Hematopoietic multipotent progenitor cell treated with erythropoietin and hydrocortisone succinate and interleukin-3 and kit ligand, for 4 days (in vitro differentiated cells): Measurements from ENCODE around the gene METRN.
A peak's percentile ranks its signal among the peaks of the same experiment; 100 is the strongest.

ENCODE experiments used
- DNase-seq: peaks from one replicate; pipeline ENCODE4 v3.0.0-alpha.2; 2015

The METRN gene

DNA sequence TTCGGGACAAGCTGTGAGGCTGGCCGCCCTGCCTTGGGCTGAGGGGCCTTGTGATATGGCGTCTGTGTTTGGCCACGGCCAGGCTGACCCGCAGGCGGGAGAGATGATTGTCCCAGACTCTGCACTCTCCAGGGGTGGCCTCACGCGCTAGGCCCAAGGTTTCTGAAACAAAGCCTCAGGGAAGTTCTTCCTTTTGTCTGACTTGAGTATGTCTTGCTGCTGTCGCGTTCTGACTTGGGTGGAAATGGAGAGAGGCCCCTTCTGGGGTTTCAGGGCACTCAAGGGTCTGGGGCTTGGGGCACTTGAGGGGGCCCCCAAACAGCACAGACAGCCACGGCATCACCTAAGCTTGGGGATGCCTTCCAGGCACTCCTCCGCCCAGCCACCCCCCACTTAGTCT, 3.8 kb upstream of the METRN start:
- DNase-seq: no peak

DNA sequence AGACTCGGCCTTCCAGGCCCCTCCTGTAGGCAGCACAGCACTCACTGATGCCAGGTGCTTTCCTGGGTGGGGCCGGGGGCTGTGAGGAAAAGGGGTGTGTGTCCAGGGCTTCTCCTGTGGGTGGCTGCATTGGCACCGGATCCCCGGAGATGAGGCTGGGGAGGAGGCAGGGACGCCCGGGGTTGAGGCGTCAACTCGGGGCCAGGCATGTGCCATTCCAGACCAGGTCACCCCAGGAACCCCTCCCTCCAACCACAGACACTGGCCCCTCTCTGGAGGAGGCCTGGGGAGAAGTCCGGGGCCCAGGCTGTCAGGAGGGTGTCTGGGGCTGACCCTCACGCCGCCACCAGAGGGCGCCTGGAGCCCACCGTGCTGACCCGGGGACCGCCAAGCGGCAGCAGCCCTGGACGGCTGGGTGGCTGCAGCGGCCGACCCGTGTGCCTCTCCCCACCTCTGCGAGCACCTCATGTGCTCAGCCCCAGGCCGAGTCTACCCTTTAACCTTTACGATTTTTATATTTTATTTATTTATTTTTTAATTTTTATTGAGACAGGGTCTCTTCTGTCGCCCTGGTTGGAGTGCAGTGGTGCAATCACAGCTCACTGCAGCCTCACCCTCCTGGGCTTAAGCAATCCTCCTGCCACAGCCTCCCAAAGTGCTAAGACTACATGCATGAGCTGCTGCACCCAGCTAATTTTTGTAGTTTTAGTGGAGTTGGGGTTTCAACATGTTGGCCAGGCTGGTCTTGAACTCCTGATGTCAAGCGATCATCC, 3.2 kb upstream of the METRN start:
- peak; percentile 86 for DNase-seq

DNA sequence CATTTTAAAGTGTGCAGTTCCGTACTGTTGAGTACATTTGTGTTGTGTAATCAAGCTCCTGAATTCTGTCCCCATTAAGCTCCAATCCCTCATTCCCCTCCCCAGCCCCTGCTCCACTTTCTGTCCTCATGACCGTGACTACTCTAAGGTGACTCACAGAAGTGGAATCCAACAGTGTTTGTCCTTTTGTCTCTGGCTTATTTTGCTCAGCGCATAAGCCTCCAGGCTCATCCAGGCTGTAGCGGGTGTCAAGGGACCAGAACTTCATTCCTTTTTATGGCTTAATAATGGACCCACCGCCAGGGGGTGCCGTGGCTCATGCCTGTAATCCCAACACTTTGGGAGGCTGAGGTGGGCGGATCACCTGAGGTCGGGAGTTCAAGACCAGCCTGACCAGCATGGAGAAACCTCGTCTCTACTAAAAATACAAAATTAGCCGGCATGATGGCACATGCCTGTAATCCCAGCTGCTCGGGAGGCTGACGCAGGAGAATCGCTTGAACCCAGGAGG, 2.1 kb upstream of the METRN start:
- DNase-seq: peak; percentile 69

- DNase-seq: no peak
Measured at GRCh38 chr16:714079-714478, 839 bp upstream of the METRN start.

DNA sequence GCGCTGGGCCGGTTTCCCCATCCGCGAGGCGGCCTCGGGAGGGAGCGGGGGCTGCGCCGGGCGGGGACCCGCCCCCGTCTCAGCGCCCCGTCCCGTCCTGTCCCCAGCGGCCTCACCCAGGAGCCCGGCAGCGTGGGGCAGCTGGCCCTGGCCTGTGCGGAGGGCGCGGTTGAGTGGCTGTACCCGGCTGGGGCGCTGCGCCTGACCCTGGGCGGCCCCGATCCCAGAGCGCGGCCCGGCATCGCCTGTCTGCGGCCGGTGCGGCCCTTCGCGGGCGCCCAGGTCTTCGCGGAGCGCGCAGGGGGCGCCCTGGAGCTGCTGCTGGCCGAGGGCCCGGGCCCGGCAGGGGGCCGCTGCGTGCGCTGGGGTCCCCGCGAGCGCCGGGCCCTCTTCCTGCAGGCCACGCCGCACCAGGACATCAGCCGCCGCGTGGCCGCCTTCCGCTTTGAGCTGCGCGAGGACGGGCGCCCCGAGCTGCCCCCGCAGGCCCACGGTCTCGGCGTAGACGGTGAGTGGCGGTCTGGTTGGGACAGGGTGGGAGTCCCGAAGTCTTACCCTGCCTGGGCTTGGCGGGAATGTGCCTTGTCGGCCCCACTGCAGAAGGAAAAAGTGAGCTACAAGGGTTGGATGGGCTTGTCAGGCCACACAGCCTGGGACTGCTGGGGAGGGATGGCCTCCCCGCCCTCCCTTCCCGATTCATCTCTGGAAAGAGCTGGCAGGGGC, 720 bp downstream of the METRN start:
- peak; percentile 52 for DNase-seq

GRCh38 chr16:716200-716568, 1.3 kb downstream of the METRN start:
- DNase-seq: no peak

DNA sequence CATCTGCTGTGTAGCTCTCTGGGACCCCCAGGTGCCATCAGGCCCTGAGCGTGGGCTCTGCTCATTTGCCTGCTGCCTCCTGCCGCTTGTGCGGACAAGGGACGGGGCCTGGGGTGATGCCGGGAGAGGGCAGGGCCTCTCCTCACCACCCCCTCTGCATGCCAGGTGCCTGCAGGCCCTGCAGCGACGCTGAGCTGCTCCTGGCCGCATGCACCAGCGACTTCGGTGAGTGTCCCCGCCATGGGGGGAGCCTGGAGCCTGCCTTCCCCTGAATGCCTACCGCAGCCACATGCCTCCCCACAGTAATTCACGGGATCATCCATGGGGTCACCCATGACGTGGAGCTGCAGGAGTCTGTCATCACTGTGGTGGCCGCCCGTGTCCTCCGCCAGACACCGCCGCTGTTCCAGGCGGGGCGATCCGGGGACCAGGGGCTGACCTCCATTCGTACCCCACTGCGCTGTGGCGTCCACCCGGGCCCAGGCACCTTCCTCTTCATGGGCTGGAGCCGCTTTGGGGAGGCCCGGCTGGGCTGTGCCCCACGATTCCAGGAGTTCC, 1.9 kb downstream of the METRN start:
- DNase-seq: no peak

DNA sequence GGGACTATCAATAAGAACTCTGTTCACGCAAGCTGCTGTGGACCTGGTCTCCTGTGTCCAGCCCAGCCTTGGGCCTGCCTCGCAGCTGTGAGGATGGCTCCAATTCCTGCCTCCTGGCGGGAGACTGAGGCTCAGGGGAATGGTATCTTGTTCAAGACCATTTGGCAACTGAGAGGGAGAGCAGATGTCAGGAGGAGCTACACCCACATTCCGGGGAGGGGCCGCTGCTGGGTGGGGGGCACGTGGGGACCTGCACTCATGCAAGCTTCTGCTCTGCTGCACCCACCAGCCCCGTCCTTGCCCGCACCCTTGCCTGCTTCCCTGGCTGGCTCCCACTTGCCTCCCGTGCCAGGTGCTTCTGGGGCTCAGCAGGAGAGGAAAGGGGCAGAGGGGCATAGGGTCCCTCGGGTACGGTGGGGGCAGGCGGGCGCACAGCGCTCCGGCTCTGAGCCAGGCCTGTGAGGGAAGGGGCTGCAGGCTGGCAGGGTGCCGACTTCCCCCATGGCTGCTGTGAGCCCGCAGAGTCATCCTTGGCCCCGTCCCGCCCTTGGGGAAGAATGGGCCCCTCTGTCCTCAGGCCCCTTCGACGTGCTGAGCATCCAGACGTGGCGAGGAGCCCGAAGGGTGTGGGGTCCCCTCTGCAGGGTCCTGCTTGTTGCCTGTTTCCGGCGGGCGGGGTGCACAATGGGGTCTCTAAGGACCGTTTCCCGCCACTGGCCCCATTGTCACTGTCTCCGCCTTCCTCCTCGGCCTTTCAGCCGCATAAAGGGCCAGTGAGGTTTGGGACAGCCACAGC, 2.7 kb downstream of the METRN start:
- DNase-seq: no peak

- no peak for DNase-seq
Measured at GRCh38 chr16:718389-718788, 3.5 kb downstream of the METRN start.

DNA sequence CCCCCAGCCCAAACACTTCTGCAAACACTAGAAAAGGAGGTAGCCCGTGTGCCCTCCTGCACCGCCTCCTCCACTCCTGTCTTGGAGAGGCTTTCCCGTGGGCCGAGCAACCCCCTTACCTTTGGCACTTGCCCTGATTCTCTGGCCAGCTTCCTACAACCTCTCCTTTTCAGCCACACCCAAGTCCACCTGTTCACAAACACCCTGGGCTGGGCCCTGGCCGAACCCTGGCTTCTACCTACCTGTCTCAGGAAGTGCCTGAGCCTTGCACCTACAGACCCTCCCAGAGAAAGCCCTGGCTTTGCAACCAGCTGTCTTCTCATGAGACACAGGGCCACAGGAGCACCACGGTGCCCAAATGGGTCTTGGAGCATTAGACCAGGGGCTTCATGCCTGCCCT, 4.0 kb downstream of the METRN start:
- DNase-seq: no peak

- DNase-seq: peak; percentile 55
Measured at GRCh38 chr16:719815-720446, 5.0 kb downstream of the METRN start.

- peak; percentile 84 for DNase-seq
Measured at GRCh38 chr16:720447-720989, 5.6 kb downstream of the METRN start.

- peak; percentile 95 for DNase-seq
Measured at GRCh38 chr16:720990-721764, 6.3 kb downstream of the METRN start, which contains the start of gene ANTKMT. Gene ANTKMT, plus strand, starts transcription at chr16:721146. Its CDS starts 129 bp downstream, at chr16:721275.

DNA sequence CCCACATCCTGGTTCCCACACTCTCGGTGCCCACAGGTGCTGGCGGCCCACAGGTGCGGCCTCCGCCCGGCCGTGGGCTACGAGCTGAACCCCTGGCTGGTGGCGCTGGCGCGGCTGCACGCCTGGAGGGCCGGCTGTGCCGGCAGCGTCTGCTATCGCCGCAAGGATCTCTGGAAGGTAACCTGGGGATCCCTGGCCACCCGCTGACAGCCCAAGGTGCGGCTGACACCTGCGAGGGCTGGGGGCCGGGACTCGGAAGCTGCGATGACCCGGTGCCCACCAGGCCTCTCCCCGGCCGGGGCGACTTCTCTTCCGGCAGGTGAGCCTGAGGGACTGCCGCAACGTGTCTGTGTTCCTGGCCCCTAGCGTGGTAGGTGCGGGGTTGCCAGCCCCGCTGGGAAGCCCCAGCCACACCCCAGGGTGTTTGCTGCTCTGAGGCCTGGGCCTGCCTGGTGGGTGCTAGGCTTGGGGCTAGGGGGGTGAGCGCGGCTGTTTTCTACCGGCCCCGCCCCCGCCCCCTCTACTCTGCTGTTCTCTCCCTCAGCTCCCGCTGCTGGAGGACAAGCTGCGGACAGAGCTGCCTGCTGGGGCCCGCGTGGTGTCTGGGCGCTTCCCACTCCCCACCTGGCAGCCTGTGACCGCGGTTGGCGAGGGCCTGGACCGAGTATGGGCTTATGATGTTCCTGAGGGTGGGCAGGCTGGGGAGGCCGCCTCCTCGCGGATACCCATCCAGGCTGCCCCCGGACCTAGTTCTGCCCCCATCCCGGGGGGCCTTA, 7.0 kb downstream of the METRN start:
- DNase-seq: no peak

DNA sequence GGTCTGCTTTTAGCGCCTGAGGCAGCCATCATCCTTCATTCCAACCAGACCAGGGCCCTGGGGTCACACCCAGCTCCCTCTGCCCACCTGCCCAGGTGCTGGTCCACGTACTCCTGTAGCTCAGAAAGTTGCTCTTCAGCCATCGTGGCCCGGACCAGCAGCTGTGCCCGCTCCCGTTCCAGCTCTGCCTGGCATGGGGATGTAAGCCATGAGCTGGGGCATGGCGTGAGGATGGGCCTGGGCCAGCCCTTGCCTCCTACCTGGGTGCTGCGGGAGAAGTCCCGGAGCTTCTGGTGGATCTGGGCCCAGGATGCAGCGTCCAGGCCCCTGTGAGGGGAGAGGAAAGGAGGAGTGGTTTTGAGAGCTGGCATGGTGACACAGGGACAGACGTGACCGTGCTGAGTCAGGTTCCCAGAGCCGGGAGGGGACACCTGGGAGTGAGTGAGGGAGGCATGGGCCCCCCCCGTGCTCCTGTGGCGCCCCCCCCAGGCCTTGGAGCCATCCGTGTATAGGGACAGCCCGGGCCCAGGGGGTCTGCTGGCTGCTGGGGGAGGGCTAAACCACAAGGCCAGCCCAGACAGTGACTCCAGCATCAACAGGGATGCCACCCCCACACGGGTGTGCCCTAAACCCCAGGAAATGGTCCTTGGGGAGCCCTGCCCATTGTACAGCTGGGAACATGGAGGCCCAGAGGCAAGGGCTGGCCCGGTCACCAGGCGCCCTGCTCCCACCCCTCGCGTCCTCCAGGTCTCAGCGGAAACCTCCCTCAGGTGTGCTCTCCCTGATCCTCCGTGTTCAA, 8.1 kb downstream of the METRN start:
- DNase-seq: no peak

- DNase-seq: no peak
Measured at GRCh38 chr16:723695-724094, 8.8 kb downstream of the METRN start.

DNA sequence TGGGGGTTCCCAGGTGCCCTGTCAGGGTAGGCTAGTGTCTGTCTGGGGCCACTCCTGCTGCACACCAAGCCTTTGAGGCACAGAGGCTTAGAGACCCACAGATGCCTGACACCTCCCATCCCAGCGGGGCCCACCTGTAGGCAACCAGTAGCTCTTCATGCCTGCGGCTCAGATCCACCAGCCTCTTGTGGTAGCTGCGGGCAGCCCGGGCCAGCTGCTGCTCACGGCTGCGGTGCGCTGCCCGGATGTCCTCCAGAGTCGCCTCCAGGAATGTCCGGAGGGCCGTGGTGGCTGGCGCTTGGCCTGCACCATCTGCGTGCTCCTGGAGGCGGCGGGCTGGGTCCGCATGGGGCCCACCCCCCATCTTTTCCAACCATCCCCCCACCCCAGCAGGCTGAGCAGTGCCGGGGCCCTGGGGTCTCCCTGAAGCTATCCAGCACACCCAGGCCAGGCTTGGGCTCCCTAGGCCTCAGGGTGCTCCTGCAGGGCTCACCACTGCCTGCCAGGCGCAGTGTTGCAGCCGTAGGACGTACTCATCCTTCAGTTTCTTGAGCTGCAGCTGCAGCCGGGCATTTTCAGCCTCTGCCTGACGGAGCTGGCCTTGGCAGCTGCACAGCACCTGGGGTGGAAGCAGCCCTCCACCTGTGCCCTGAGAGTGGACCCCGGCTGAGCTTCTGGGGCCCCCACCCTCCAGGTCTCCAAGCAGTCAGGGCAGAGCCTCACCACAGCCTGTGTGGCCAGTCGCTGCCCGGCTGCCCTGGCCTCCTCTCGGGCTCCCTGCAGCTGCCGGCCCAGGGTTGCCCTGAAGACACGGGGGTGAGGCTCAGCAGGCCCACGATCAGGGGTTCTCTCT, 9.5 kb downstream of the METRN start:
- no peak for DNase-seq

GRCh38 chr16:725041-725376, 10.1 kb downstream of the METRN start:
- DNase-seq: no peak
